NCI-H524 (cell line): ENCODE measurements around the gene CARNS1.
"Not testable (repeated sequence)": the region's sequence is repeated elsewhere in the genome, so short reads cannot be mapped to it uniquely, and the experiment has no call there.

Experiments
- DNase-seq, 2 experiments: peaks; one replicate each; lab custom pipeline; 2025; lab: John Stamatoyannopoulos, UW

Gene CARNS1

DNA sequence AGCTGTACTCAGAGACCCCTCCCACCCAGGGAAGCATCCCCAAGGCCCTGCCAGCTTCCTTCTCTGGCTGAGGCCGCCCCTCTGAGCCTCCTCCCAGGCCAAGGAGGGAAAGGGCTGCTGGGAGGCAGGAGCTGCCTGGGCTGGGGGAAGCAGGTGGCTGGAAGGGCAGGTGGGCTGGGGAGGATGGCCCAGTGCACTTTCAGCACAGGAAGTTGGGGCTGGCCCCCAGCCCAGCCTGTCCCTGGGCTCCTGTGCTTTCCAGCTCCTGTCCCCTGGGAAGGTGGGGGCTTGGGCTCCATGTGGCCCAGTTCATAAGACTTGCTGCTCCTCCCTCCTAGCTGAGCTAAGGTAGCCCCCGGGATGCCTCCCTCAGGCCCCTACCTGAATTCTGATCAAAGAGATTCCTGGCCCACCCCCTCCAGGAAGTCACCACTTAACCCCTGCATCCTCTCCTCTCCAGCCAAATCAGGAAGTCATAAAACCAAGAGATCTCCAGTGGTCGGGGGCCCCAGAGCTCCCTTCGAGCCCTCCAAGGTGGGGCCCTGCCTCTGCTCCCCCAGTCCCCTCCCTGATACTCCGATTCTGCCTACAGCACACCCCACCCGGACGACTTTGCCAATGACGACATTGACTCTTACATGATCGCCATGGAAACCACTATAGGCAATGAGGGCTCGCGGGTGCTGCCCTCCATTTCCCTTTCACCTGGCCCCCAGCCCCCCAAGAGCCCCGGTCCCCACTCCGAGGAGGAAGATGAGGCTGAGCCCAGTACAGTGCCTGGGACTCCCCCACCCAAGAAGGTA lies 18.7 kb upstream of the CARNS1 start:
- no peak for DNase-seq

GRCh38 chr11:67397536-67397935 lies 17.9 kb upstream of the CARNS1 start:
- no peak for DNase-seq

GRCh38 chr11:67397986-67398660 lies 17.4 kb upstream of the CARNS1 start:
- DNase-seq, result no peak

DNA sequence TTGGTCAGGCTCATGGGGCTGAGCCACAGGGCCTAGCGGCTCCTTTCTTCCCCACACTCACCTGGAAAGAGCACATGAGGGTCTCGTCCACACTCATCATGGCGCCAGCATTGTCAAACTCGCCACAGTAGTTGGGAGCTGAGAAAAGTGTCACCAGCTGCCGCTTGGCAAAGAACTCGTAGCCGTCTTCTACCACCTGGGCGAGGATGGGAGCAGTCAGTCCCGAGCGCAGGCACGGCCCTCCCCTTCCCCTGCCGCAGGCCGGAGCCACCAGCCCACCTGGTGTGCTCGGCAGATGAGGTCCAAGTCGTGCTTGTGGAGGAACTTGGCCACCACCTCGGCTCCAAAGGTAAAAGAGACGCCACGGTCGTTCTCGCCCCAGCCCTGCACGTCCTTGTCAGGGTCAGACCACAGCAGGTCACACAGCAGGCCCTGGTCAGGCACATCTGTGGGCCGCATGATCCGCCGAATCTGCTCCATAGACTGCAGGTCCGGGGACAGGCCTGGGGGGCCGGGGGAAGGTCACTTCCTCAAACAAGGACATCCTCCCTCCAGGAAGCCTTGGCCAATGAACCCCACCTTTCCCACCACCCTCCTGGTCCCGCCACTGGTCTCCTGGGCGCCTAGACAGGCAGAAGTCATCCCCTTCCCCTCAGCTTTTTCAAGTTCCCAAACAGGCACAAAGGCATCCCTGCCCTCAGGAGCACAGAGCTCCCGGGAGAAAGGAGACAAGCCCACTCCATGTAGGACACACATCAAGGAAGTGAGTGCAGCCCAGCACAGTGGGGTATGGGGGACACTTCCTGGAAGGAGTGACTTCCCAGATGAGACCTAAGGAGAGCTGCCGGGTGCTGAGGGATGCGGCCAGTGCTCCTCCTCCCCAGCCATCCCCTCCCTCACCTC lies 16.6 kb upstream of the CARNS1 start:
- DNase-seq, result no peak

DNA sequence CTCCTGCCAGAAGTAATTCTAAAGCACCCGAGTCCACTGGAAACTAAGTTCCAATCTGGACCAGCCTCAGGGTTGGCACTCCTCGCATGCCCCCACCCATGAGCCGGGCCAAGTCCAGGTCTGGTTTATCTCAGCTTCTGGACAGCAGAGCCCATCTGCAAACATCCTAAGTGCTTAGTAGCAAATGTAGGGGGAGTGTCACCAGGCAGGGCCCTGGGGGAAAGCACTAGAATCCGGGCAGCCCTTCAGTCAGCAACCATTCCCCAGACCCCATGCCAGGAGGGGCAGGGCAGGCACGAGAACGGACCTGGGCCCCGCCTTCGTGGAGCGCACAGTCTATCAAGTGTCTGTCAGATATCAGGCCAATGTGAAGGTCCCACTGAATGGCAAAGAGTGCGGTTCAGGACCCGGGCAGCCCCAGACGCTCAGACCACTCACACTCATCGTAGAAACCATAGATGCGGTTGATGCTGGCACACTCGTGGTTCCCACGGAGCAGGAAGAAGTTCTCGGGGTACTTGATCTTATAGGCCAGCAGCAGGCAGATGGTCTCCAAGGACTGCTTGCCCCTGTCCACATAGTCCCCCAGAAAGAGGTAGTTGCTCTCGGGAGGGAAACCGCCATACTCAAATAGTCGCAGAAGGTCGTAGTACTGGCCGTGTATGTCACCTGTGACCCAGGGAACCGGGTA lies 15.1 kb upstream of the CARNS1 start:
- no peak for DNase-seq

GRCh38 chr11:67400942-67401494 lies 14.5 kb upstream of the CARNS1 start:
- DNase-seq, result no peak

DNA sequence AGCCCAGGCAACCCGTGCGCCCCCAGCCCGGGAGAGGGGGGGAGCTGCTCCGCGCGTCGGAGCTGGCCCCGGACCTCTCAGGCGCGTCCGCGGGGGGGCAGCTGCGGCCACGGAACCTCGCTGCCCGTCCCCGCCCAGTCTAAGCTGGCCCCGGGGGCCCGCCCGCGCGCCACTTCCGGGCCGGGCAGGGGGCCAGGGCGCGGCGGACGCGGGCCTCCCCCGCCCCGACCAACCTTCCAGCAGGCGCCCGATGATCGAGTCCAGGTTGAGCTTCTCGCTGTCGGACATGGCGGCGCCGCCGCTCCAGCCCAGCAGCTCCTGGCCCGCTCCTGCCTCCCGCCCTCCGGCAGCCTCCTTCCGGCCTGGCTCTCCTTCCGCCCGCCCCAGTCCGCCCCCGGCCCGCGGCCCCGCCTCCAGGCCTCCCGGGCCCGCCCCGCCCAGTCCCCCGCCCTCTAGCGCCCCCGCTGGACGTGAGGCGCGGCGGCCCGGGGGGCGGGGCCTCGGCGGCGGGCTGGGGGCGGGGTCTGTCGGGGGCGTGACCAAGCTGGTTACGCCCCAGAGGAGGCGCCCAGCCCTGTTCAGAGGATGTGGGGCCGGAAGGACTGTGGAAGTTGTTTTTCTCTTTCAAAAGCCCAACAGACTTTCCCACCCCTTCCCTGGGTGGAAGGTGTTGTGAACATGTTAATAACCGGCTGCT lies 13.8 kb upstream of the CARNS1 start, which contains the start of gene PPP1CA:
TSS of gene PPP1CA (minus strand) at position 364 of the 697 bp plus-strand sequence. CDS start at position 288, 76 bp downstream.
- DNase-seq, result peak; percentile 71 to 78

- not testable (repeated sequence) for DNase-seq
Measured at GRCh38 chr11:67402192-67402839, 13.2 kb upstream of the CARNS1 start.

GRCh38 chr11:67403085-67403484 lies 12.4 kb upstream of the CARNS1 start:
- not testable (repeated sequence) for DNase-seq

- DNase-seq, result no peak
Measured at GRCh38 chr11:67404515-67405195, 10.8 kb upstream of the CARNS1 start.

GRCh38 chr11:67405196-67405567 lies 10.3 kb upstream of the CARNS1 start:
- DNase-seq, result no peak

GRCh38 chr11:67405688-67406339 lies 9.7 kb upstream of the CARNS1 start:
- no peak for DNase-seq

DNA sequence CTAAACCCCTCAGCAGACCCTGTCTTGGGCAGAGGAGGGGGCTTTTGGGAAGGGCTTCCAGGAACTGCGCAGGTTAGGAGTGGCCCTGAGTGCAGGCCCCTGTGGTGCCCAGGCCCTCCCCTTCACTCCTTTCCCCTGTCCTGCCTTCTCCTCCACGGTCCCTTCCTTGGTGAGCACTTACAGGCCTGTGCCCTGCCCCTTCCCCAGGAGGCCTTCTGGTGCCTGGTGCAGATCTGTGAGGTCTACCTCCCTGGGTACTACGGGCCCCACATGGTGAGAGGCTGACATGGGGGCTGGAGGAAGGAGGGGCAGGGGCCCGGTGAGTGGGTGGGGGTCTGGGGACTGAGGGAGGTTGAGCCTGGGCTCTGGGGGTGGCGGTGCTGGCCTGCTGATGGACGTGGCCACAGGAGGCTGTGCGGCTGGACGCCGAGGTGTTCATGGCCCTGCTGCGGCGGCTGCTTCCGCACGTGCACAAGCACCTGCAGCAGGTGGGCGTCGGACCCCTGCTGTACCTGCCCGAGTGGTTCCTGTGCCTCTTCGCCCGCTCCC lies 9.0 kb upstream of the CARNS1 start:
- DNase-seq, result no peak

DNA sequence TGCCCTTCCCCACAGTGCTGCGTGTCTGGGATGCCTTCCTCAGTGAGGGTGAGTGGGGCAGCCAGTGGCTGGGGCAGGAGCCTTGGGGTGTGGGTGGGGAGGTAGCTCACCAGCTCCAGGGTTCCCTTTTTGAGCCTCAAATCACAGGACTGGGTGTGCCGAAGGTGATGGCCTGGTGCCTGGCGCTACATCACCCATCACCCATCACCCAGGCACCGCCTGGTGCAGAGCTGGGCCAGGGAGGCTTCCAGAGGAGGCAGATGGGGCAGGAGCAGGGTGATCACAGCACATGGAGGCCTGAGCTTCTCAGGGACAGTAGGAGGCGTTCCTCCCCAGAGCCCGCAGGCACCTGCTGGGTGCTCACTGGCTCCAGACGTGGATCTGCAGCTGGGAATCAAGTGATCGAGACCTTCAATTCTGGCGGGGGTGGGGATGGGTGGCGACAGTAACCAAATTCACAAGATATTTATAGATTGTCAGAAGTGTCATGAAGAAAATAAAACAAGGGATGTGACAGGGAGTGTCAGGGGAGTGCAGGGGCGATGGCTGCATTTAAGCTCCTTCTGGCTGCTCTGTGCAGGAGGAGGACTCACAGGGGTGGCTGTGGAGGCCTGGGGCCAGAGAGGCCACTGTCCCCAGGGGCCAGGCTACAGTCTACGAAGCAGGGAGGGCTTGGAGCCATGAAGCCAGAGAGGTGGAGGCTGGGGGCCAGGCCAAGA lies 8.3 kb upstream of the CARNS1 start:
- DNase-seq, result peak in 1 of 2 experiments; percentile 27

DNA sequence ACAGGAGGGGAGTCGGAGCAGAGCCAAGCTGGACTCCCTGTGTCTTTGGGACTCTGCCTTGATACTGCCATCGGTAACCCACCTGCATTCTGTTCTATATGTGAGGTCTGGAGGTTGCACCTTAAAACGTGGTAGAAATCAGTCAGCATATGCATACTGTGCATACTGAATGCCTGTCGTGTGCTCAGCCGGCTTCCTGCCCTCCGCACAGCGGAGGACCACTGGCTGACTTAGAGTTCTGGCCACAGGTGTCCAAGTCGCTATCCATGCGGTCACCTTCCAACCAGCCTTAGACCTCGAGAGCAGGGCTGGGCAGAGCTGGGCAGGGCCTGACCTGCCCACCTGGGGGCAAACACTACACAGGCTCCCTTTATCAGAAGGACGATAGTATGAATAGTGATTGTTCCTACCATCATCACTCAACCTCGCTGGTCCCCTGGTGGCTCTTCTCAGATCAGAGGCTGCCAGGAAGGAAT lies 7.8 kb upstream of the CARNS1 start:
- no peak for DNase-seq

DNA sequence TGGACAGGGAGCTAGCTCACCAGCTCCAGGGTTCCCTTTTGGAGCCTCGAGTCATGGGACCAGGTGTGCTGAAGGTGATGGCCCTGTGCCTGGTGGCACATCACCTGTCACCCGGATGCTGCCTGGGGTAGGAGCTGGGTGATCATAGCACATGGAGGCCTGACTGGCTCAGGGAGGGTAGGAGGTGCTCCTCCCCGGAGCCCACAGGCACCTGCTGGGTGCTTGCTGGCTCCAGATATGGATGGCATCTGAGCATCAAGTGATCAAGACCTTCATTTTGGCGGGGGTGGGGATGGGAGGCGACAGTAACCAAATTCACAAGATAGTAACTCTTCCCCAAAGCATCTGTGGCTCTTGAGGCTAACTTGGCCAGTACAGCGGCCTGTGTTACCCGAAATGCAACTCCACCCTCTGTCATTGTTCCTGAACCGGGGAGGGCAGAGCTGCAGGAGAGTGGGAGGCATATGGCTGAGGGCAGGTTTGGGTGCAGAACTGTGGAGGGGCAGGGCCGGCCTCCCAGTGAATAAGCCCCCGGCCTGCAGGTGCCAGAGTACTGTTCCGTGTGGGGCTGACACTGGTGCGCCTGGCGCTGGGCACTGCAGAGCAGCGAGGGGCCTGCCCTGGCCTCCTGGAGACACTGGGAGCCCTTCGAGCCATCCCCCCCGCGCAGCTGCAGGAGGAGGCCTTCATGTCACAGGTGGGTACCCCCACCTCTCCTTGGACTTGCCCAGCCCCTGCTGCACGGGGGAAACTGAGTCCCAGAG lies 6.9 kb upstream of the CARNS1 start:
- DNase-seq, result no peak

DNA sequence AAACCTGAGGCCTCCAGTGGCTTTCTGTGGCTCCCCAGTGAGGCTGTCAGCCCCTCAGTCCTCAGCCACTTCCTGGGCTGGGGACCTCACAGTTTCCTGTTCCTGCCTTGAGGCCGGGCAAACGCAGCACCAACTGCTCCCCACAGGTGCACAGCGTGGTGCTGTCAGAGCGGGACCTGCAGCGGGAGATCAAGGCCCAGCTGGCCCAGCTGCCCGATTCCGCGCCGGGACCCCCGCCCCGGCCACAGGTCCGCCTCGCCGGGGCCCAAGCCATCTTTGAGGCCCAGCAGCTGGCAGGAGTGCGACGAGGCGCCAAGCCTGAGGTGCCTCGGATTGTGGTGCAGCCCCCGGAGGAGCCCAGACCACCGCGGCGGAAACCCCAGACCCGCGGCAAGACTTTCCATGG lies 6.2 kb upstream of the CARNS1 start:
- no peak for DNase-seq
